ENCODE results near the gene HES3.

GRCh38 chr1:6287029-6287428, 43.0 kb downstream of the HES3 start:
- TF ChIP-seq CTCF (IDR thresholded peaks at IDR 0.05; ENCODE audit: low read depth, low read length, poor library complexity, severe bottlenecking), result no peak
- no peak for TF ChIP-seq EZH2phosphoT487 (IDR thresholded peaks at IDR 0.05; ENCODE audit: borderline replicate concordance, low read length)

Data from DOHH2 (cell line).